Measurements from ENCODE around the gene LRRC46.

LRRC46 gene

GRCh38 chr17:47810200-47810821, 21.2 kb upstream of the LRRC46 start:
- no peak for DNase-seq

GRCh38 chr17:47810901-47811635, 20.4 kb upstream of the LRRC46 start:
- DNase-seq, result no peak

GRCh38 chr17:47811709-47812108, 19.8 kb upstream of the LRRC46 start:
- no peak for DNase-seq

GRCh38 chr17:47812146-47812920, 19.1 kb upstream of the LRRC46 start:
- no peak for DNase-seq

GRCh38 chr17:47813077-47813476, 18.4 kb upstream of the LRRC46 start:
- DNase-seq, result no peak

GRCh38 chr17:47813512-47814031, 17.9 kb upstream of the LRRC46 start:
- DNase-seq, result no peak

- DNase-seq, result no peak
Measured at GRCh38 chr17:47815106-47815918, 16.2 kb upstream of the LRRC46 start.

- no peak for DNase-seq
Measured at GRCh38 chr17:47816111-47816735, 15.2 kb upstream of the LRRC46 start.

GRCh38 chr17:47816947-47817346, 14.5 kb upstream of the LRRC46 start:
- no peak for DNase-seq

GRCh38 chr17:47818002-47818695, 13.3 kb upstream of the LRRC46 start:
- no peak for DNase-seq

- no peak for DNase-seq
Measured at GRCh38 chr17:47819475-47819874, 12.0 kb upstream of the LRRC46 start.

- no peak for DNase-seq
Measured at GRCh38 chr17:47820033-47820789, 11.3 kb upstream of the LRRC46 start.

GRCh38 chr17:47821031-47821423, 10.4 kb upstream of the LRRC46 start:
- no peak for DNase-seq

- DNase-seq, result peak; percentile 67
Measured at GRCh38 chr17:47821424-47822391, 9.8 kb upstream of the LRRC46 start, which contains the start of gene OSBPL7. OSBPL7 (minus strand) TSS chr17:47821794; CDS start chr17:47820278, 1,516 bp downstream.

GRCh38 chr17:47822785-47823184, 8.7 kb upstream of the LRRC46 start:
- DNase-seq, result no peak

- DNase-seq, result no peak
Measured at GRCh38 chr17:47823519-47823918, 8.0 kb upstream of the LRRC46 start.

GRCh38 chr17:47829870-47830269, 1.6 kb upstream of the LRRC46 start:
- no peak for DNase-seq

- DNase-seq, result no peak
Measured at GRCh38 chr17:47830396-47831002, 971 bp upstream of the LRRC46 start.

- peak; percentile 60 for DNase-seq
Measured at GRCh38 chr17:47831934-47832327, 461 bp downstream of the LRRC46 start.
